Body of pancreas (tissue), 4 donors: Measurements from ENCODE around the gene ZFP92. TPM values are rescaled to one million over a fixed set of nuclear protein-coding genes. Genes with fewer than 3 reads are reported as not detected.
"Not testable (repeated sequence)": the region's sequence is repeated elsewhere in the genome, so short reads cannot be mapped to it uniquely, and the experiment has no call there.

Experiments
- ATAC-seq: fragments of 150-250 bp; one replicate; pipeline ENCODE4 v1.9.1; 2016
- DNase-seq, 4 donors: peaks; one replicate each; pipeline ENCODE4 v3.0.0-alpha.2; 2019
- H3K27ac ChIP-seq, 4 donors: fragments of 200-600 bp; sonication (generic); 1 replicate in 3 of 4; 2 replicates in 1 of 4; pipeline versions ENCODE4 v1.5.1 to v1.6.1; 2016 to 2019; ENCODE audit warnings: mild to moderate bottlenecking in 1 of 4, mixed read lengths in 1 of 4, moderate library complexity in 1 of 4
- H3K27me3 ChIP-seq, 2 donors: fragments of 200-600 bp; sonication (generic); one replicate each; pipeline ENCODE4 v1.6.0; 2016; ENCODE audit warnings: mild to moderate bottlenecking in 1 of 2
- H3K36me3 ChIP-seq, 2 donors: fragments of 200-600 bp; sonication (generic); replicated peaks in 1 of 2; 2 replicates each; pipeline ENCODE4 v1.5.1; 2016; ENCODE audit warnings: low read depth in 2 of 2; ENCODE audit not compliant: insufficient read depth in 1 of 2
- H3K4me1 ChIP-seq: fragments of 200-600 bp; sonication (generic); one replicate; pipeline ENCODE4 v1.6.0; 2016
- H3K4me3 ChIP-seq, 2 donors: fragments of 200-600 bp; sonication (generic); 1 replicate in 1 of 2; 2 replicates in 1 of 2; pipeline ENCODE4 v1.5.1; 2016 to 2019
- H3K9me3 ChIP-seq, 3 donors: fragments of 200-600 bp; sonication (generic); 1 replicate in 2 of 3; 2 replicates in 1 of 3; pipeline ENCODE4 v1.5.1; 2016
- POLR2A ChIP-seq, 3 donors: fragments of 450-650 bp; IDR thresholded peaks; one replicate each; pipeline ENCODE4 v1.6.1; 2016; ENCODE audit warnings: antibody characterized with exemption in 3 of 3, mild to moderate bottlenecking in 2 of 3
- WGBS, 2 donors: methylation state at CpG; one replicate each; pipeline ENCODE4 v1.1.5; 2017; 5-methylcytosine and 5-hydroxymethylcytosine counted together
- intact Hi-C: fragments of 100-400 bp; cut with DNase I; formaldehyde crosslinking; loops from one replicate; pipeline ENCODE4 v1.15.1; 2023
- total RNA-seq, 2 donors: library from RNA; depleted of rRNA; stranded (reverse); fragments of >200 nt; gene quantifications; one replicate each; pipeline ENCODE4 v1.1.0, GENCODE V29; 2016
- TF ChIP-seq, protein P1 (sequence below), 7 experiments: fragments of 450-650 bp in 4 of 7; fragments of 200-600 bp in 3 of 7; sonication (generic) in 3 of 7; IDR thresholded peaks; one replicate each; pipeline ENCODE4 v1.5.1; 2016 to 2019; ENCODE audit warnings: antibody characterized with exemption in 7 of 7

ZFP92 gene
- total RNA-seq, 2 donors from 2014 or later, result 0.33 to 0.78 TPM

DNA sequence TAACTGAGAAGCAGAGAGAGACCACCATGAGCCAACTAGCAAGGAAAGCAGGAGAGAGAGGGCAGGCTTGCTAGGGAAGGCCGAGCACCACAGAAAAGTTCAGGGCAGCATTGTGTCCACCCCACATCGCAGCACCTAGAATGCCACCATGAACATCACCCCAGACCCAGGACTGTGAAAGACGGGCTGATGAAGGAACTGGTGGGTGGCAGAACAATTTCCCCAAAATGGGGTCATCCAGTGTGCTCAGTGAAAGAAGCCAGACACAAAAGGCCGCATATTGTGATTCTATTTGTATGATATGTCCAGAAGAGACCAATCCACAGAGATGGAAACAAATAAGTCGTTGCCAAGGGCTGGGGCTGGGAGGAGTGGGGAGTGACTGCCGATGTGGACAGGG, 26.9 kb upstream of the ZFP92 start:
- H3K27me3 ChIP-seq, result no peaks in the 10 kb centered on the region
- H3K9me3 ChIP-seq, result no peaks in the 10 kb centered on the region
- TF ChIP-seq, protein P1, sequence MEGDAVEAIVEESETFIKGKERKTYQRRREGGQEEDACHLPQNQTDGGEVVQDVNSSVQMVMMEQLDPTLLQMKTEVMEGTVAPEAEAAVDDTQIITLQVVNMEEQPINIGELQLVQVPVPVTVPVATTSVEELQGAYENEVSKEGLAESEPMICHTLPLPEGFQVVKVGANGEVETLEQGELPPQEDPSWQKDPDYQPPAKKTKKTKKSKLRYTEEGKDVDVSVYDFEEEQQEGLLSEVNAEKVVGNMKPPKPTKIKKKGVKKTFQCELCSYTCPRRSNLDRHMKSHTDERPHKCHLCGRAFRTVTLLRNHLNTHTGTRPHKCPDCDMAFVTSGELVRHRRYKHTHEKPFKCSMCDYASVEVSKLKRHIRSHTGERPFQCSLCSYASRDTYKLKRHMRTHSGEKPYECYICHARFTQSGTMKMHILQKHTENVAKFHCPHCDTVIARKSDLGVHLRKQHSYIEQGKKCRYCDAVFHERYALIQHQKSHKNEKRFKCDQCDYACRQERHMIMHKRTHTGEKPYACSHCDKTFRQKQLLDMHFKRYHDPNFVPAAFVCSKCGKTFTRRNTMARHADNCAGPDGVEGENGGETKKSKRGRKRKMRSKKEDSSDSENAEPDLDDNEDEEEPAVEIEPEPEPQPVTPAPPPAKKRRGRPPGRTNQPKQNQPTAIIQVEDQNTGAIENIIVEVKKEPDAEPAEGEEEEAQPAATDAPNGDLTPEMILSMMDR (IDR thresholded peaks at IDR 0.05), result no peak
- TF ChIP-seq POLR2A (IDR thresholded peaks at IDR 0.05), result no peak
- H3K27ac ChIP-seq, result no peak overlapping the region
- peaks cover 16% of the 10 kb centered on the region for H3K4me1 ChIP-seq
- H3K36me3 ChIP-seq, result no peaks in the 10 kb centered on the region
- WGBS, 2 donors, result 82 to 95% methylated on average over 3 to 4 of the region's 6 CpGs
- DNase-seq, result no peak
- intact Hi-C loops, result no loop called here
- no peak for ATAC-seq
- no peak overlapping the region for H3K4me3 ChIP-seq

- peaks cover 16% of the 10 kb centered on the region for H3K4me1 ChIP-seq
- DNase-seq, intact Hi-C loops, H3K27ac ChIP-seq, H3K36me3 ChIP-seq, ATAC-seq, H3K4me3 ChIP-seq, H3K9me3 ChIP-seq, H3K27me3 ChIP-seq: not testable (repeated sequence)
- 71 to 75% methylated on average over 2 of the region's 2 CpGs for WGBS, 2 donors
Measured at GRCh38 chrX:153384973-153385372, 26.3 kb upstream of the ZFP92 start.

DNA sequence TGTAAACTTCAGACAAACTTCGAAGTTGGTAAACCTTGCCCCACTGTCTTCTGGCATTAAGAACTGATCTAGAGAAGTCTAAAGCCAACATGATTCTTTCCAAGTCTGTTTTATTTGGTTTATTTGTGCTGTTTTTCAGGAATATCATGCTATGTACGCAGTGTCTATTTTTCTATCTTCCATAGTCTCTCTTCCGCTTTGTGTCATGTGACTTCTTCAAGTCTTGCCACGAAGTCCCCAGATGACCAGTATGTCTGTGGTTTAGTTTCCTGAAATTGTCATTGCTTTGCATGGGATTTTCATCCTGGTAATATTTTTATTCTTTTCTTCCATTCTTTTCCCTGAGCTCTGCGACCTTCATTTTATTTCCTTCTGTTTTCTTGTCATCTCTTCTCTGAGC, 25.2 kb upstream of the ZFP92 start:
- H3K4me3 ChIP-seq, result no peak overlapping the region
- peaks cover 13% of the 10 kb centered on the region for H3K4me1 ChIP-seq
- intact Hi-C loops, result no loop called here
- TF ChIP-seq, protein P1 (IDR thresholded peaks at IDR 0.05), result no peak
- no peak for TF ChIP-seq POLR2A (IDR thresholded peaks at IDR 0.05)
- no peaks in the 10 kb centered on the region for H3K36me3 ChIP-seq
- ATAC-seq, result no peak
- H3K27me3 ChIP-seq, result no peaks in the 10 kb centered on the region
- H3K27ac ChIP-seq, result no peak overlapping the region
- DNase-seq, result no peak
- 85 to 88% methylated on average over 5 of the region's 5 CpGs for WGBS, 2 donors
- no peaks in the 10 kb centered on the region for H3K9me3 ChIP-seq

DNA sequence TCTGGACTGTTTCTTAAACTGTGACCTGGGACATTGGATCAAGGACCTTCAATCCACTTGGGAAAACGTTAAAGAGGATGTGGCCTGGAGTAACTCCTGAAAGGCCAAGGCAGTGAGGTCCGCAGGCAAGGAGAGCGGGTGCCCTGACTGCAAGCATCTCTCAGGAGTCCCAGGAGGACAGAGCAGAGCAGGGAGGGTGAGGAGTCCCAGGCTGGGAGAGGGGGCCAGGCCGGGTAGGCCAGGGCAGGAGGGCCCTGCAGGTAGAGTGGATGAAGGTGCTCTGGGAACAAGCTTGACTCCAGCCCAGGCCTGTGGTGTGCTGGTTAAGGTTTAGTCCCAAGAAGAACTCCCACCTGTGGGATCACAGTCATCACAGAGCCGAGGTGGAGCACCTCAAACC, 23.9 kb upstream of the ZFP92 start:
- H3K27me3 ChIP-seq, result no peaks in the 10 kb centered on the region
- peaks cover under 1% of the 10 kb centered on the region for H3K4me1 ChIP-seq
- H3K9me3 ChIP-seq, result no peaks in the 10 kb centered on the region
- DNase-seq (no peak), ATAC-seq (no peak)
- WGBS, 2 donors, result 20 to 76% methylated on average over 1 to 3 of the region's 5 CpGs
- no peak for TF ChIP-seq POLR2A (IDR thresholded peaks at IDR 0.05)
- TF ChIP-seq, protein P1 (IDR thresholded peaks at IDR 0.05), result no peak
- intact Hi-C loops, result no loop called here
- H3K27ac ChIP-seq, result no peak overlapping the region
- no peaks in the 10 kb centered on the region for H3K36me3 ChIP-seq
- no peak overlapping the region for H3K4me3 ChIP-seq

DNA sequence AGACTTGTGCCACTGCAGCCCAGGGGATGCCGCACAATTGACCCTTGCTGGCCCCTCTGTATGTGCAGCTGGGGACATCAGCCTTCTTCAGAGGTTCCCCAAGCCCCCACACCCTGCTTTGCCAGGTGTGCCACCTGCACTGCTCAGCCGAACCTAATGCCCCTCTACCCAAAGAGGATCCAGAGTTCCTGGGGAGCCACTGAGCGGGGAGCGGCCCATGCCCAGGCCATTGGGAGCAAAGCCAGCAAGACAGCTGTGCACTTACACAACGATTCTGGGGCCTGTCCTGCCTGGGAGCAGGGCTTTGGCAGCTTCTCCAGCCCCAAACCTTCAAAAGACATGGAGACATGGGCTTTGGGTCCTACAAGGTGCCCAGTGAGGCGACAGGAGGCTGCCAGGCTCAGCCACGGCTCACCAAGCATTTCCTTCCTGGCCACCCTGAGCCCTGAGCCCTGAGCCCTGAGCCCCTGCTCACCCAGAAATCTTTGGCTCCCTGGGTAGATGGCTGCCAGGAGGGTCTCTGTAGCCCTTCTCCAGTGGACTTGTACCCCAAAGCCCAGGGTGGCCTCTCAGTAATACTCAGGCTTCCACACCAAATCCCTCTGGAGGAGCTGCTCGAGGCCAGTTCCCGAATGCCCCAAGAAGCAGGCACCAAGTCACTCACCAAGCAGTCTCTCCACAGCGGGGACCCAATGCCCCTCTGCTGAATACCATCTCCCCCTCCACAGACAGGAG, 23.1 kb upstream of the ZFP92 start:
- peak; percentile 63 for ATAC-seq
- no peak for TF ChIP-seq POLR2A (IDR thresholded peaks at IDR 0.05)
- TF ChIP-seq, protein P1 (IDR thresholded peaks at IDR 0.05), result no peak
- H3K27me3 ChIP-seq, result no peaks in the 10 kb centered on the region
- peak; percentile 48 to 70 (median 54) for DNase-seq
- no peak overlapping the region for H3K4me3 ChIP-seq
- no peaks in the 10 kb centered on the region for H3K4me1 ChIP-seq
- no peaks in the 10 kb centered on the region for H3K36me3 ChIP-seq
- H3K27ac ChIP-seq, result no peak overlapping the region
- WGBS, 2 donors, result 67 to 100% methylated on average over 1 to 7 of the region's 10 CpGs
- H3K9me3 ChIP-seq, result no peaks in the 10 kb centered on the region
- intact Hi-C loops, result no loop called here
